22Rv1 (cell line): ENCODE results near the gene HOXB4.

ENCODE experiments used
- ZFX ChIP-seq: fragments of 450-650 bp; IDR thresholded peaks from 2 replicates; pipeline ENCODE4 v1.6.1; 2017; ENCODE audit warnings: antibody characterized with exemption, borderline replicate concordance
- TF ChIP-seq, protein P1 (sequence below): fragments of 450-650 bp; IDR thresholded peaks from 2 replicates; pipeline ENCODE4 v1.5.1; 2017; ENCODE audit warnings: mild to moderate bottlenecking

- TF ChIP-seq, protein P1, sequence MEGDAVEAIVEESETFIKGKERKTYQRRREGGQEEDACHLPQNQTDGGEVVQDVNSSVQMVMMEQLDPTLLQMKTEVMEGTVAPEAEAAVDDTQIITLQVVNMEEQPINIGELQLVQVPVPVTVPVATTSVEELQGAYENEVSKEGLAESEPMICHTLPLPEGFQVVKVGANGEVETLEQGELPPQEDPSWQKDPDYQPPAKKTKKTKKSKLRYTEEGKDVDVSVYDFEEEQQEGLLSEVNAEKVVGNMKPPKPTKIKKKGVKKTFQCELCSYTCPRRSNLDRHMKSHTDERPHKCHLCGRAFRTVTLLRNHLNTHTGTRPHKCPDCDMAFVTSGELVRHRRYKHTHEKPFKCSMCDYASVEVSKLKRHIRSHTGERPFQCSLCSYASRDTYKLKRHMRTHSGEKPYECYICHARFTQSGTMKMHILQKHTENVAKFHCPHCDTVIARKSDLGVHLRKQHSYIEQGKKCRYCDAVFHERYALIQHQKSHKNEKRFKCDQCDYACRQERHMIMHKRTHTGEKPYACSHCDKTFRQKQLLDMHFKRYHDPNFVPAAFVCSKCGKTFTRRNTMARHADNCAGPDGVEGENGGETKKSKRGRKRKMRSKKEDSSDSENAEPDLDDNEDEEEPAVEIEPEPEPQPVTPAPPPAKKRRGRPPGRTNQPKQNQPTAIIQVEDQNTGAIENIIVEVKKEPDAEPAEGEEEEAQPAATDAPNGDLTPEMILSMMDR = no peak
- TF ChIP-seq ZFX = no peak
Measured at GRCh38 chr17:48537316-48537715, 40.8 kb downstream of the HOXB4 start.
